Left renal pelvis (tissue), 4 donors: ENCODE data around the gene ITIH3. TPM values are rescaled to one million over a fixed set of nuclear protein-coding genes. Genes with fewer than 3 reads are reported as not detected.

Experiments used
- DNase-seq, 4 donors: peaks; one replicate each; pipeline ENCODE4 v3.0.0-alpha.2; 2013; ENCODE audit warnings: low read depth in 4 of 4, low spot score in 3 of 4
- polyA plus RNA-seq, 4 donors: library from polyadenylated mRNA; unstranded; fragments of 120-200 nt; gene quantifications; one replicate each; pipeline ENCODE4 v1.2.1, GENCODE V29; 2013; ENCODE audit not compliant: insufficient read length in 4 of 4

ITIH3 gene
- polyA plus RNA-seq, 4 donors: 4.9 to 13.7 (median 7.8) TPM

- DNase-seq: no peak
These were observed 47.8 kb downstream of the ITIH3 start for GRCh38 chr3:52842424-52842823.

GRCh38 chr3:52843108-52843865 is 48.7 kb downstream of the ITIH3 start:
- DNase-seq: no peak

- no peak for DNase-seq
These were observed 49.3 kb downstream of the ITIH3 start for GRCh38 chr3:52843881-52844280.

GRCh38 chr3:52844290-52844975 is 49.8 kb downstream of the ITIH3 start:
- no peak for DNase-seq

- no peak for DNase-seq
These were observed 50.6 kb downstream of the ITIH3 start for GRCh38 chr3:52845157-52845556.

GRCh38 chr3:52845691-52846431 is 51.3 kb downstream of the ITIH3 start:
- no peak for DNase-seq

- no peak for DNase-seq
These were observed 51.9 kb downstream of the ITIH3 start for GRCh38 chr3:52846432-52846965.

GRCh38 chr3:52847241-52847640 is 52.6 kb downstream of the ITIH3 start:
- DNase-seq: no peak

GRCh38 chr3:52847726-52848125 is 53.1 kb downstream of the ITIH3 start:
- DNase-seq: no peak

- DNase-seq: no peak
These were observed 54.0 kb downstream of the ITIH3 start for GRCh38 chr3:52848617-52849016.

- no peak for DNase-seq
These were observed 55.1 kb downstream of the ITIH3 start for GRCh38 chr3:52849656-52850055.

- DNase-seq: no peak
These were observed 56.8 kb downstream of the ITIH3 start for GRCh38 chr3:52851348-52851747.

- no peak for DNase-seq
These were observed 57.8 kb downstream of the ITIH3 start for GRCh38 chr3:52852419-52852818.

GRCh38 chr3:52854013-52854412 is 59.4 kb downstream of the ITIH3 start:
- DNase-seq: no peak

- DNase-seq: no peak
These were observed 62.1 kb downstream of the ITIH3 start for GRCh38 chr3:52856666-52857065.

- DNase-seq: no peak
These were observed 62.5 kb downstream of the ITIH3 start for GRCh38 chr3:52857133-52857532.

GRCh38 chr3:52857864-52858263 is 63.3 kb downstream of the ITIH3 start:
- no peak for DNase-seq
